K562 (cell line): Measurements from ENCODE around the gene ZC3H6. TPM values are rescaled to one million over a fixed set of nuclear protein-coding genes. Genes with fewer than 3 reads are reported as not detected.

Experiments
- EP300 ChIP-seq: IDR thresholded peaks from 2 replicates; pipeline ENCODE4 v1.6.1; 2012; ENCODE audit warnings: low read length, improper control_type of control experiment
- FOXM1 ChIP-seq, 2 experiments: fragments of 450-650 bp in 1 of 2; sonication (generic) in 1 of 2; formaldehyde crosslinking in 1 of 2; IDR thresholded peaks; 2 replicates each; pipeline versions ENCODE4 v1.6.1 to v1.9.0; 2017 to 2022; ENCODE audit warnings: low read depth in 2 of 2, mild to moderate bottlenecking in 2 of 2, missing genetic modification reagents in 1 of 2, moderate library complexity in 1 of 2
- GABPB1 ChIP-seq: sonication (generic); formaldehyde crosslinking; IDR thresholded peaks from 2 replicates; pipeline ENCODE4 v1.8.0; 2022; ENCODE audit warnings: mild to moderate bottlenecking, missing genetic modification reagents
- JUN ChIP-seq, 2 experiments: sonication (generic) in 1 of 2; formaldehyde crosslinking in 1 of 2; IDR thresholded peaks; 2 replicates each; pipeline versions ENCODE4 v1.6.1 to v1.8.0; 2012 to 2022; ENCODE audit warnings: borderline replicate concordance in 2 of 2, mild to moderate bottlenecking in 2 of 2, improper control_type of control experiment in 1 of 2, low read depth in 1 of 2, low read length in 1 of 2, missing genetic modification reagents in 1 of 2
- MYNN ChIP-seq, 2 experiments: sonication (generic); formaldehyde crosslinking in 1 of 2; IDR thresholded peaks; 2 replicates each; pipeline versions ENCODE4 v1.5.0 to v1.6.1; 2016 to 2020; ENCODE audit warnings: antibody characterized with exemption in 1 of 2, missing genetic modification reagents in 1 of 2
- RFX1 ChIP-seq: fragments of 450-650 bp; IDR thresholded peaks from 2 replicates; pipeline ENCODE4 v1.6.1; 2016; ENCODE audit warnings: mild to moderate bottlenecking, moderate library complexity
- STAT6 ChIP-seq: sonication (generic); formaldehyde crosslinking; IDR thresholded peaks from 2 replicates; pipeline ENCODE4 v1.8.1; 2023; ENCODE audit warnings: mild to moderate bottlenecking, missing genetic modification reagents
- ZBTB2 ChIP-seq: fragments of 450-650 bp; IDR thresholded peaks from 2 replicates; pipeline ENCODE4 v1.6.1; 2016; ENCODE audit warnings: antibody characterized with exemption
- ZFP36 ChIP-seq: fragments of 150-350 bp; IDR thresholded peaks from 2 replicates; pipeline ENCODE4 v1.6.1; 2018; ENCODE audit warnings: low read length, low read depth; ENCODE audit not compliant: partially characterized antibody
- ZKSCAN1 ChIP-seq: fragments of 150-350 bp; IDR thresholded peaks from 2 replicates; pipeline ENCODE4 v1.6.1; 2016; ENCODE audit warnings: low read depth, low read length
- polyA plus RNA-seq, 8 experiments: library from polyadenylated mRNA; depleted of rRNA in 4 of 8; stranded (reverse) in 5 of 8; unstranded in 3 of 8; fragments of >200 nt; fragmentation: Nextera tagmentation in 2 of 8; fragmentation: Illumina TruSeq in 1 of 8; extraction: Ambion mirVana in 2 of 8; extraction: Trizol in 1 of 8; gene quantifications; 2 replicates each; pipeline versions ENCODE4 v1.2.1 to v1.2.3, GENCODE V29; 2011 to 2014; ENCODE audit warnings: inconsistent platforms in 1 of 8, missing spikeins in 1 of 8
- total RNA-seq, 7 experiments: library from RNA; depleted of rRNA in 6 of 7; stranded (reverse); fragments of >200 nt in 6 of 7; fragmentation: Illumina TruSeq in 2 of 7; extraction: Trizol in 2 of 7; gene quantifications; 2 replicates each; pipeline versions ENCODE4 v1.2.1 to v1.2.3, GENCODE V29; 2011 to 2021; ENCODE audit warnings: low replicate concordance in 1 of 7
- TF ChIP-seq, protein P1 (sequence below), 2 experiments: fragments of 450-650 bp; IDR thresholded peaks; 2 replicates each; pipeline ENCODE4 v1.6.1; 2016; ENCODE audit warnings: mild to moderate bottlenecking in 2 of 2, borderline replicate concordance in 1 of 2, low read depth in 1 of 2, moderate library complexity in 1 of 2
- TF ChIP-seq, protein P2 (sequence below): fragments of 450-650 bp; IDR thresholded peaks from 2 replicates; pipeline ENCODE4 v1.6.1; 2017; ENCODE audit warnings: antibody characterized with exemption

ZC3H6 gene
- total and polyA plus RNA-seq, 9 of the 15 experiments (the other 6 are each of a cell fraction or from before 2014, with no cell fraction given) = 0.45 to 1.9 (median 1.5) TPM

DNA sequence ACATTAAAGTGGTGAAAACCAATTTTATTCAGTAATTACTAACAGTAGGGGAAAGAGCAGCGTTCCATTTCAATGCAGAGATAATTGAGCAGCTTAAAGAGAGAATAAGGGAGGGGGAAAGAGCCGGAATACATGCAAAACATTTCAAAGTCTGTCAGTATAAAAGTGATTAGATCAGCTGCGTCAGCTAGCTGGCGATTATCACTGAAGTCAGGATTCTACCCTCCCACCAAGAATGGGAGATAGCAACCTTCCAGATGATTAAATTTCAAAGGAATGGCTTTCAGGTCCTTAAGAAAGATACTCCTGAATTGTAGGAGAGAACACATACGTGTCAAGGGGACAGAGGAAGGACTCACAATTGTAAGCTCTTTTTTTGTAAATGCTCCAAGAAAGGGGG lies 2.7 kb upstream of the ZC3H6 start (continued):
- TF ChIP-seq, protein P1, sequence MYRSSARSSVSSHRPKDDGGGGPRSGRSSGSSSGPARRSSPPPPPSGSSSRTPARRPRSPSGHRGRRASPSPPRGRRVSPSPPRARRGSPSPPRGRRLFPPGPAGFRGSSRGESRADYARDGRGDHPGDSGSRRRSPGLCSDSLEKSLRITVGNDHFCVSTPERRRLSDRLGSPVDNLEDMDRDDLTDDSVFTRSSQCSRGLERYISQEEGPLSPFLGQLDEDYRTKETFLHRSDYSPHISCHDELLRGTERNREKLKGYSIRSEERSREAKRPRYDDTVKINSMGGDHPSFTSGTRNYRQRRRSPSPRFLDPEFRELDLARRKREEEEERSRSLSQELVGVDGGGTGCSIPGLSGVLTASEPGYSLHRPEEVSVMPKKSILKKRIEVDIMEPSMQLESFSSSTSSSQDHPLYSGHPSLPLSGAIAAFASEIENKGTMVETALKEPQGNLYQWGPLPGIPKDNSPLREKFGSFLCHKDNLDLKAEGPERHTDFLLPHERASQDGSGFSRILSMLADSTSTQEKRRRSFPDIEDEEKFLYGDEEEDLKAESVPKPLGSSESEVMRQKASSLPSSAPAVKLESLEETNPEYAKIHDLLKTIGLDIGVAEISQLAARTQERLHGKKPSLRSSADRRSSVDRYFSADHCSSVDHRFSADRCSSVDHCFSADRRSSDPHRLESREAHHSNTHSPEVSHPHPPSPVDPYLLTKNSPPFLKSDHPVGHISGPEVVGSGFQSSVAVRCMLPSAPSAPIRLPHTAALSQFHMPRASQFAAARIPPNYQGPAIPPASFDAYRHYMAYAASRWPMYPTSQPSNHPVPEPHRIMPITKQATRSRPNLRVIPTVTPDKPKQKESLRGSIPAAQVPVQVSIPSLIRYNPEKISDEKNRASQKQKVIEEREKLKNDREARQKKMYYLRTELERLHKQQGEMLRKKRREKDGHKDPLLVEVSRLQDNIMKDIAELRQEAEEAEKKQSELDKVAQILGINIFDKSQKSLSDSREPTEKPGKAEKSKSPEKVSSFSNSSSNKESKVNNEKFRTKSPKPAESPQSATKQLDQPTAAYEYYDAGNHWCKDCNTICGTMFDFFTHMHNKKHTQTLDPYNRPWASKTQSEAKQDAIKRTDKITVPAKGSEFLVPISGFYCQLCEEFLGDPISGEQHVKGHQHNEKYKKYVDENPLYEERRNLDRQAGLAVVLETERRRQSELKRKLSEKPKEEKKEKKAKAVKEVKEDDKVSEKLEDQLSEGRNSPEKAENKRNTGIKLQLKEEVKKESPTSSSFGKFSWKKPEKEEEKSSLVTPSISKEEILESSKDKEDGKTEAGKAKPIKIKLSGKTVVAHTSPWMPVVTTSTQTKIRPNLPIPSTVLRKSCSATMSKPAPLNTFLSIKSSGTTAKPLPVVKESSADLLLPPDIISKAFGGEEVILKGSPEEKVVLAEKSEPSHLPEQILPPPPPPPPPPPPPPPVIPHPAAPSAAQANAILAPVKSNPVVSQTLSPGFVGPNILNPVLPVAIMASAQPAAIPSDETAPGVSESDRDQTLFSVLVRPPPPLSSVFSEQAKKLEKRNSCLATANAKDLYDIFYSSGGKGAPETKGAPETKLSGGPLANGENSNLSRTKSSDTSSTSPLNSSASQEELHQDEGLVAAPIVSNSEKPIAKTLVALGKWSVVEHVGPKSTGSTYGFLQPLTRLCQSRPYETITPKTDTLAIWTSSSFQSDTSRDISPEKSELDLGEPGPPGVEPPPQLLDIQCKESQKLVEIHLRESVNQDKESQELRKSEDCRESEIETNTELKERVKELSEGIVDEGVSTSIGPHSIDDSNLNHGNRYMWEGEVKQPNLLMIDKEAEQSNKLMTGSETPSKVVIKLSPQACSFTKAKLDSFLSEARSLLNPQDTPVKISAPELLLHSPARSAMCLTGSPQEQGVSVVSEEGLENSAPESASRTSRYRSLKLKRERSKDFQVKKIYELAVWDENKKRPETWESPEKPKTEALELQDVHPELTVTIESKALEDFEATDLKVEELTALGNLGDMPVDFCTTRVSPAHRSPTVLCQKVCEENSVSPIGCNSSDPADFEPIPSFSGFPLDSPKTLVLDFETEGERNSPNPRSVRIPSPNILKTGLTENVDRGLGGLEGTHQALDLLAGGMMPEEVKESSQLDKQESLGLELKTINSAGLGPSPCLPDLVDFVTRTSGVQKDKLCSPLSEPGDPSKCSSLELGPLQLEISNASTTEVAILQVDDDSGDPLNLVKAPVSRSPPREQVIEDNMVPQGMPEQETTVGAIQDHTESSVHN (IDR thresholded peaks at IDR 0.05; ENCODE audit: borderline replicate concordance in 1 of 2, low read depth in 1 of 2) = no peak; a peak in 1 of 4 replicates
- TF ChIP-seq ZBTB2 (peak; percentile 21; the same call in 1 of the 2 replicates), GABPB1 (CRISPR knock-in tag) (0 out of 2 replicates have a peak, but pooled peaks have one; percentile 34), ZFP36 (no peak), ZKSCAN1 (no peak), EP300 (peak; percentile 87), JUN (IDR thresholded peaks at IDR 0.05; ENCODE audit: borderline replicate concordance, low read depth, low read length) (0 out of 2 replicates have a peak, but pooled peaks have one; percentile 8), JUN (CRISPR knock-in tag; IDR thresholded peaks at IDR 0.05; ENCODE audit: borderline replicate concordance) (no peak), STAT6 (CRISPR knock-in tag) (no peak), FOXM1 (IDR thresholded peaks at IDR 0.05; ENCODE audit: low read depth) (peak; percentile 52; the same call in 1 of the 2 replicates), FOXM1 (CRISPR knock-in tag; IDR thresholded peaks at IDR 0.05; ENCODE audit: low read depth) (no peak), RFX1 (no peak), MYNN (IDR thresholded peaks at IDR 0.05) (no peak), MYNN (CRISPR knock-in tag; IDR thresholded peaks at IDR 0.05) (no peak)
- TF ChIP-seq, protein P2, sequence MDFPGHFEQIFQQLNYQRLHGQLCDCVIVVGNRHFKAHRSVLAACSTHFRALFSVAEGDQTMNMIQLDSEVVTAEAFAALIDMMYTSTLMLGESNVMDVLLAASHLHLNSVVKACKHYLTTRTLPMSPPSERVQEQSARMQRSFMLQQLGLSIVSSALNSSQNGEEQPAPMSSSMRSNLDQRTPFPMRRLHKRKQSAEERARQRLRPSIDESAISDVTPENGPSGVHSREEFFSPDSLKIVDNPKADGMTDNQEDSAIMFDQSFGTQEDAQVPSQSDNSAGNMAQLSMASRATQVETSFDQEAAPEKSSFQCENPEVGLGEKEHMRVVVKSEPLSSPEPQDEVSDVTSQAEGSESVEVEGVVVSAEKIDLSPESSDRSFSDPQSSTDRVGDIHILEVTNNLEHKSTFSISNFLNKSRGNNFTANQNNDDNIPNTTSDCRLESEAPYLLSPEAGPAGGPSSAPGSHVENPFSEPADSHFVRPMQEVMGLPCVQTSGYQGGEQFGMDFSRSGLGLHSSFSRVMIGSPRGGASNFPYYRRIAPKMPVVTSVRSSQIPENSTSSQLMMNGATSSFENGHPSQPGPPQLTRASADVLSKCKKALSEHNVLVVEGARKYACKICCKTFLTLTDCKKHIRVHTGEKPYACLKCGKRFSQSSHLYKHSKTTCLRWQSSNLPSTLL = no peak
